ENCODE data around the gene RGS17. TPM values are rescaled to one million over a fixed set of nuclear protein-coding genes. Genes with fewer than 3 reads are reported as not detected.

Gene RGS17
- total RNA-seq, 4 donors from 2014 or later = 2.4 to 6.2 (median 3.5) TPM

DNA sequence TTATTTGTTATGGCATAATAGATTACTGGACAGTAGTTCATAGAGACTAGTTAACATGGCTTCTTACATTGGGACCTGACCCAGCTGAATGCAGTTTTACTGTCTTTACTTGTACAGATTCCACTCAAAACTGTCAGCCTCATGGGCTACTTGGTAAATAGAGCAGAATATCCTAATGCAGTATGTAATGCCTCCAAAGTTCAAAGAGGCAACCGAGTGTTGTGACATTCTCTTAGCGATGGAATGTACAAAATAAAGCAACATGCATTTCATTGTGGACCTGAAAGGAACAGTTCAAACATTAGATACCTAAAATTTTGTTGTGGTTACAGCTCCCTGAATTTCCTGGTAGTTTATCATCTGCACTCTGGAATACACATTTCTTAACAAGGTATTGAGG is 29.1 kb upstream of the RGS17 start:
- TF ChIP-seq, protein P1, sequence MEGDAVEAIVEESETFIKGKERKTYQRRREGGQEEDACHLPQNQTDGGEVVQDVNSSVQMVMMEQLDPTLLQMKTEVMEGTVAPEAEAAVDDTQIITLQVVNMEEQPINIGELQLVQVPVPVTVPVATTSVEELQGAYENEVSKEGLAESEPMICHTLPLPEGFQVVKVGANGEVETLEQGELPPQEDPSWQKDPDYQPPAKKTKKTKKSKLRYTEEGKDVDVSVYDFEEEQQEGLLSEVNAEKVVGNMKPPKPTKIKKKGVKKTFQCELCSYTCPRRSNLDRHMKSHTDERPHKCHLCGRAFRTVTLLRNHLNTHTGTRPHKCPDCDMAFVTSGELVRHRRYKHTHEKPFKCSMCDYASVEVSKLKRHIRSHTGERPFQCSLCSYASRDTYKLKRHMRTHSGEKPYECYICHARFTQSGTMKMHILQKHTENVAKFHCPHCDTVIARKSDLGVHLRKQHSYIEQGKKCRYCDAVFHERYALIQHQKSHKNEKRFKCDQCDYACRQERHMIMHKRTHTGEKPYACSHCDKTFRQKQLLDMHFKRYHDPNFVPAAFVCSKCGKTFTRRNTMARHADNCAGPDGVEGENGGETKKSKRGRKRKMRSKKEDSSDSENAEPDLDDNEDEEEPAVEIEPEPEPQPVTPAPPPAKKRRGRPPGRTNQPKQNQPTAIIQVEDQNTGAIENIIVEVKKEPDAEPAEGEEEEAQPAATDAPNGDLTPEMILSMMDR (IDR thresholded peaks at IDR 0.05; ENCODE audit: low read depth) = no peak

- TF ChIP-seq, protein P1 (IDR thresholded peaks at IDR 0.05; ENCODE audit: low read depth) = no peak
Measured at GRCh38 chr6:153150752-153151440, 19.8 kb upstream of the RGS17 start.

DNA sequence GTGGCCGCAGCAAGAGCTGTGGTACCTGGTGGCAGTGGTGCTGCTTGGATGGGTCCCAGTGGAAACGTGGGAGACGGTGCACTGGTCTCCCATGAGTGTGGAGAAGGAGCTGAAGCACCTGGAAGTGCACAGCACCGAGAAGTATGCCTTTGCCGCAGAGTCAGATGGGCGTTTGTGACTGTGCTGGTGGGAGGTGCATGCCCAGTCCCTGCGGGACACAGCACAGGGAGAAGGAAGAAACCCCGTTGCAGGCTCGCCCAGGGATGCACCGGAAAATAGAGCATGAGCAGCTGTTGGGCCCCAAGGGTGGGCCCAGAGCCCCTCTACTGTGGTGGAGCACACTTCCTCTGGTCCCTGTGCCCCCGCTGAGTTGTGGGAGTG is 19.3 kb upstream of the RGS17 start:
- TF ChIP-seq, protein P1 (IDR thresholded peaks at IDR 0.05; ENCODE audit: low read depth) = no peak

GRCh38 chr6:153149891-153150290 is 18.8 kb upstream of the RGS17 start:
- TF ChIP-seq, protein P1 (IDR thresholded peaks at IDR 0.05; ENCODE audit: low read depth) = no peak

GRCh38 chr6:153146413-153146812 is 15.3 kb upstream of the RGS17 start:
- TF ChIP-seq, protein P1 (IDR thresholded peaks at IDR 0.05; ENCODE audit: low read depth) = no peak

- TF ChIP-seq, protein P1 (IDR thresholded peaks at IDR 0.05; ENCODE audit: low read depth) = no peak
Measured at GRCh38 chr6:153145591-153145990, 14.5 kb upstream of the RGS17 start.

DNA sequence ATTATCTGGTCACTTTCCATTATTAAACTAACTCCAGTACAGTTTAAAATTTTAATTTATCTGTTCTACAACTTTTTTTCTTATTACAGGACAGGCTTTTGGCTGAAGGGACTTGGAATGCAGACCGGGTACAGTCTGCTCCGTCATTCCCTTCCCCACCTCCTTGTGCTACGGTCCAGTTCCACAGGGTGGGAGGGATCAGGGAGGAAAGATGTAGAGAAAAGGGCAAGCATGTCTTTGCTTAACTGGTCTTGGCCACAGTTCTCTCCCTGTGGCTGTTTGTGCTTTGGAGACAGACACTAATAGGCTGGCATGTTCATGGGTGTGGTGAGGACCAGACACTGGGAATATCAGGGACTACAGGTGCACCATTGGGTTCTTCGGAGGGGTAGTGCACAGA is 12.1 kb upstream of the RGS17 start:
- TF ChIP-seq, protein P1 (IDR thresholded peaks at IDR 0.05; ENCODE audit: low read depth) = no peak

Data from subcutaneous adipose tissue (tissue), 4 donors.